ENCODE measurements around the gene MOB3C. TPM values are rescaled to one million over a fixed set of nuclear protein-coding genes. Genes with fewer than 3 reads are reported as not detected.
"Not testable (repeated sequence)": the region's sequence is repeated elsewhere in the genome, so short reads cannot be mapped to it uniquely, and the experiment has no call there.

The MOB3C gene
- total RNA-seq, 4 donors from 2014 or later, result 13.0 to 17.8 (median 13.6) TPM

DNA sequence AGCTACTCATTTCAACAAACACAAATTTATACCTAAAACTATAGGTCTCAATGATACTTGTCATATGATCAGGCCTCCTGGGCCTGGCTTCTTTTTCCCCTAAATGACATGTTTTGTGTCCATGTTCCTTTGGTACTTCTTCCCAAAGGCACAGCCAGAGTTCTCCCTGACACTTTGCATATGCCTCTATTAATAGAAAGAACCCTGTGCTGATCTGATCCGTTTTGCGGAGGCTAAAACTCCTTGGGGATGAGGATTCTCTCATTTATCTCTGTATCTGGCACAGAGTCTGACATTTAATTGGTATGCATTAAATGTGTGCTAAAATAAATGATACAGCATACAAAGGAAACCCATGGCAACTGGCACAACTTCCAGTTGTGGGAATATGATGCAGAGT lies 40.0 kb upstream of the MOB3C start:
- TF ChIP-seq, protein P1, sequence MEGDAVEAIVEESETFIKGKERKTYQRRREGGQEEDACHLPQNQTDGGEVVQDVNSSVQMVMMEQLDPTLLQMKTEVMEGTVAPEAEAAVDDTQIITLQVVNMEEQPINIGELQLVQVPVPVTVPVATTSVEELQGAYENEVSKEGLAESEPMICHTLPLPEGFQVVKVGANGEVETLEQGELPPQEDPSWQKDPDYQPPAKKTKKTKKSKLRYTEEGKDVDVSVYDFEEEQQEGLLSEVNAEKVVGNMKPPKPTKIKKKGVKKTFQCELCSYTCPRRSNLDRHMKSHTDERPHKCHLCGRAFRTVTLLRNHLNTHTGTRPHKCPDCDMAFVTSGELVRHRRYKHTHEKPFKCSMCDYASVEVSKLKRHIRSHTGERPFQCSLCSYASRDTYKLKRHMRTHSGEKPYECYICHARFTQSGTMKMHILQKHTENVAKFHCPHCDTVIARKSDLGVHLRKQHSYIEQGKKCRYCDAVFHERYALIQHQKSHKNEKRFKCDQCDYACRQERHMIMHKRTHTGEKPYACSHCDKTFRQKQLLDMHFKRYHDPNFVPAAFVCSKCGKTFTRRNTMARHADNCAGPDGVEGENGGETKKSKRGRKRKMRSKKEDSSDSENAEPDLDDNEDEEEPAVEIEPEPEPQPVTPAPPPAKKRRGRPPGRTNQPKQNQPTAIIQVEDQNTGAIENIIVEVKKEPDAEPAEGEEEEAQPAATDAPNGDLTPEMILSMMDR (IDR thresholded peaks at IDR 0.05), result no peak
- TF ChIP-seq POLR2A (IDR thresholded peaks at IDR 0.05), result no peak
- 69 to 70% methylated on average over 2 of the region's 2 CpGs for WGBS, 2 donors

DNA sequence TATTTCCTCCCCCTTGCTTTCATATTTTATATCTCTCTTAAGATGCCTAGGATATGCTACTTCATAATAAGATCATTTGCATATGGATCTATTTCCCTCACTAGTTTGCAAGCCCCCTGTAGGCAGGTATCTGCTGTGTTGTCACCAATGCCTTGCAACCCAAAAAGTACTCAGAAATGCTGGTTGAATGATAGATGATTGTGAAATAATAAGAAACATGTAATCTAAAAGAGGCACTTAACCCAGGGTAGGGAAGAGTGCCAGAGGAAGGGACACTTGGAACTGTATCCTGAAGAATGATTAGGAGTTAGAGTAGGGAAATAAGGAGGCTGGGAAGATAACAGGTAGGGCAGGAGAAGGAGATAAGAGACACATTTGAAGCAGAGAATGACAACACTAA lies 39.2 kb upstream of the MOB3C start:
- intact Hi-C loops (cut with DNase I; ENCODE audit: low total_unique reads), result no loop called here
- H3K4me3 ChIP-seq (ENCODE audit: low read depth, poor library complexity, severe bottlenecking), result no peak overlapping the region
- no peak for DNase-seq (ENCODE audit: low spot score in 2 of 2)
- TF ChIP-seq, protein P1 (IDR thresholded peaks at IDR 0.05), result no peak
- TF ChIP-seq POLR2A (IDR thresholded peaks at IDR 0.05), result no peak

More for the DNA sequence above, 40.0 kb upstream of the MOB3C start:
- intact Hi-C loops (cut with DNase I; ENCODE audit: low total_unique reads), result no loop called here
- no peak for DNase-seq (ENCODE audit: low spot score in 2 of 2)
- no peak overlapping the region for H3K4me3 ChIP-seq (ENCODE audit: low read depth, poor library complexity, severe bottlenecking)

GRCh38 chr1:46654698-46655097 lies 38.1 kb upstream of the MOB3C start:
- WGBS, 2 donors, result 97 to 100% methylated on average over 2 of the region's 2 CpGs
- H3K4me3 ChIP-seq (ENCODE audit: low read depth, poor library complexity, severe bottlenecking); DNase-seq (ENCODE audit: low spot score in 2 of 2); intact Hi-C loops (cut with DNase I; ENCODE audit: low total_unique reads): not testable (repeated sequence)

DNA sequence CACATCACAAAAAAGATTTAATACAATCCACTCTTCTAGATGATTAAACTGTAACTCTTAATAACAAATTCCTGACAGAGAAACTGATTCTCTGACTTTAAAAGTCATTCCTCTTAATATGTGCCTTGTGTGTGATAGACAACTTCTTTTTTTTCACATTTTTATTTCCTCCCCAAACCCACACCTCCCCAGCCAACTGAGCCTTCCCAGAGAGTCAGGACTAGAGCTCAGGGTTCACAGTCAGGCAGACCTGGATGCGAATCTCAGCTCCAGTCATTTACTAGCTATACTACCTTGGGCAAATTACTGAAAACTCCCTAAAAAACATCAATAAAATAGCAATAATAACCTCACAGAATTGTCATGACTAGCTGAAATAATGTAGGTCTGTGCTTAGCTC lies 37.4 kb upstream of the MOB3C start:
- no peak for DNase-seq (ENCODE audit: low spot score in 2 of 2)
- TF ChIP-seq, protein P1 (IDR thresholded peaks at IDR 0.05), result no peak
- TF ChIP-seq POLR2A (IDR thresholded peaks at IDR 0.05), result no peak
- 84 to 85% methylated on average over 1 of the region's 1 CpG for whole genome bisulfite sequencing, 2 donors
- intact Hi-C loops (cut with DNase I; ENCODE audit: low total_unique reads), result no loop called here
- H3K4me3 ChIP-seq (ENCODE audit: low read depth, poor library complexity, severe bottlenecking), result no peak overlapping the region

DNA sequence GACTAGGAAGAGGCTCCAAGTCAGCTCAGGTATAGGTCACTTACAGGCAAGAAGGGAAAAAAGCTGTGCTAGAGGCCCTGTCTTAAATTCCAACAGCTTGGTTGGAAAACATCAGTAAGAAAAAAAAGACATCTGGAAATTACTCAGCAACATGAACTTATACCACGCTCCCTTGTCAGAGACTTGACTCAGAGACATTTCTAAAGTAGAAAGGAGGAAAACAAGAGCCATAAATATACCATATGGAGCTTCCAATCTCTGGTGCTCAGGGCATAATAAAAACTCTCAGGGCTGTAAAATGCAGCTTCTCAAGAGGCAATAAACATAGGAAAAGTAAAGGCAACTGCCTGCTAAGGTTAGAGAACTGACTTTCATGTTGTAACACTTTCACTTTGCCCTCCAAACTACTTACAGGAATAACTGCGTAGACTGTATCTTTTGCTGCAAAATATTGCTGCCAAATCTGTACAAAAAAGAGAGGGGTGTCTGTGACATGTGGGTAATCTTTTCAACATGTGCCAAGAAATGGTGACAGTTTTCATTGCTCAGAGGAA lies 36.9 kb upstream of the MOB3C start:
- intact Hi-C loops (cut with DNase I; ENCODE audit: low total_unique reads), result no loop called here
- 79 to 92% methylated on average over 2 of the region's 2 CpGs for WGBS, 2 donors
- DNase-seq (ENCODE audit: low spot score in 2 of 2), result no peak
- H3K4me3 ChIP-seq (ENCODE audit: low read depth, poor library complexity, severe bottlenecking), result no peak overlapping the region
- TF ChIP-seq, protein P1 (IDR thresholded peaks at IDR 0.05), result no peak
- no peak for TF ChIP-seq POLR2A (IDR thresholded peaks at IDR 0.05)

DNA sequence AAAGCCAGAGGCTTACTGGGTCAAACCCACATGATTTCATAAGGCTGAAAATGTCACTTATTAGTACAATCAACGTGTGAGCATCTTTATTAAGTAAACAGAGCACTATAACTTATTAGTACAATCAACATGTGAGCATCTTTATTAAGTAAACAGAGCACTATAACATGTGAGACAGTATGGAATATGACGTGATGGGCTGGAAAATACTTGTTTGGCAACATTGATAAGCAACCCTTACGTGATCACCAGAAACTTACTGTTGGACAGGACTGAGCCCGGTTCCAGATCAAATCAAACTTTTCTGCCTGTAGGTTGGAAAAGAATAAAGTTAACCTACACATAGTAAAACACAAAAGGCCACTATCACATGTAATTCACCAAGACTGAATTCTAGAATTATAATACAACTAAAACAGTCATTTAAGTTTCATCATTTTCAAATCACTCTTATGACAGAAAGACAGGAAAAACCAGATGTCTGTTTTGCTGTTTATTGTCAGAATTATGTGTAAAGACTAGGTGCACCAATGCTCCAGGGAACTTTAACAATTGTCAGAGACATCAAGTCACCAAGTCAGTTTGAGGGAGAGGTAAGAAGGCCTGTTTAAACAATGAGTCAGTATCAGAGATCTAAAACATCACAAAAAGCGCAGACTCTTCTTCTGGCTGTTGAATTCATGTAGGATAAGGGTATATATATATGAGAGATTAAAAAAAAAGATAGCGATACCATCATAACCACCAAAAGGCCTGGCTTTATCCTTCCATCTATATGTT lies 35.9 kb upstream of the MOB3C start:
- whole genome bisulfite sequencing, 2 donors, result 57 to 66% methylated on average over 6 of the region's 6 CpGs
- DNase-seq (ENCODE audit: low spot score in 2 of 2), result no peak

GRCh38 chr1:46651152-46651551 lies 34.5 kb upstream of the MOB3C start:
- intact Hi-C loops (cut with DNase I; ENCODE audit: low total_unique reads); DNase-seq (ENCODE audit: low spot score in 2 of 2); H3K4me3 ChIP-seq (ENCODE audit: low read depth, poor library complexity, severe bottlenecking): not testable (repeated sequence)
- WGBS, 2 donors, result 93 to 100% methylated on average over 2 to 3 of the region's 3 CpGs

More for the DNA sequence above, 35.9 kb upstream of the MOB3C start:
- no peak overlapping the region for H3K4me3 ChIP-seq (ENCODE audit: low read depth, poor library complexity, severe bottlenecking)
- intact Hi-C loops (cut with DNase I; ENCODE audit: low total_unique reads), result no loop called here
- TF ChIP-seq, protein P1 (IDR thresholded peaks at IDR 0.05), result no peak
- TF ChIP-seq POLR2A (IDR thresholded peaks at IDR 0.05), result no peak

All from lower leg skin (tissue), 4 donors.